GM12892 (cell line): ENCODE results near the gene RBM26.

ENCODE experiments used
- POLR2A ChIP-seq: IDR thresholded peaks from 2 replicates; pipeline ENCODE4 v1.6.1; 2011; ENCODE audit warnings: low read depth, low read length, control low read depth
- POLR2AphosphoS5 ChIP-seq: IDR thresholded peaks from 2 replicates; pipeline ENCODE4 v1.6.1; 2011; ENCODE audit warnings: low read depth, low read length, control low read depth

- TF ChIP-seq POLR2A (no peak), POLR2AphosphoS5 (no peak)
These were observed 88.2 kb downstream of the RBM26 start for GRCh38 chr13:79317856-79318255.
